Astrocyte (in vitro differentiated cells and primary cell): ENCODE data around the gene ERMARD. TPM values are rescaled to one million over a fixed set of nuclear protein-coding genes. Genes with fewer than 3 reads are reported as not detected.

Experiments used
- DNase-seq: peaks from one replicate; pipeline ENCODE4 v3.0.0-alpha.2; 2010; ENCODE audit warnings: low read depth
- FAIRE-seq: peaks from 2 replicates; lab custom pipeline; 2011; peaks lifted over from hg19 to GRCh38; lab: Jason Lieb, UNC
- H2AFZ ChIP-seq: 2 replicates; pipeline ENCODE4 v1.6.0; 2012; ENCODE audit warnings: low read depth, low read length, inconsistent platforms
- H3K27ac ChIP-seq: 2 replicates; pipeline ENCODE4 v1.5.1; 2011; ENCODE audit warnings: low read depth, low read length, inconsistent platforms
- H3K27me3 ChIP-seq: 2 replicates; pipeline ENCODE4 v1.6.0; 2011; ENCODE audit warnings: low read length, inconsistent platforms; ENCODE audit not compliant: insufficient read depth
- H3K36me3 ChIP-seq: 2 replicates; pipeline ENCODE4 v1.5.1; 2011; ENCODE audit warnings: low read length, inconsistent platforms; ENCODE audit not compliant: insufficient read depth
- H3K4me1 ChIP-seq: 2 replicates; pipeline ENCODE4 v1.5.1; 2011; ENCODE audit warnings: low read length, inconsistent platforms; ENCODE audit not compliant: insufficient read depth
- H3K4me2 ChIP-seq: 2 replicates; pipeline ENCODE4 v1.6.0; 2012; ENCODE audit warnings: low read length, inconsistent platforms
- H3K4me3 ChIP-seq: 2 replicates; pipeline ENCODE4 v1.5.1; 2011; ENCODE audit warnings: low read depth, mild to moderate bottlenecking, low read length, inconsistent platforms; ENCODE audit not compliant: insufficient read depth
- H3K79me2 ChIP-seq: 2 replicates; pipeline ENCODE4 v1.6.0; 2012; ENCODE audit warnings: mild to moderate bottlenecking, low read length, inconsistent platforms; ENCODE audit not compliant: insufficient read depth
- H3K9ac ChIP-seq: 2 replicates; pipeline ENCODE4 v1.6.0; 2012; ENCODE audit warnings: mild to moderate bottlenecking, low read length, inconsistent platforms
- H3K9me3 ChIP-seq: 2 replicates; pipeline ENCODE4 v1.5.1; 2012; ENCODE audit warnings: low read depth, mild to moderate bottlenecking, low read length, inconsistent platforms; ENCODE audit not compliant: insufficient read depth
- H4K20me1 ChIP-seq: 2 replicates; pipeline ENCODE4 v1.6.0; 2012; ENCODE audit warnings: low read length, inconsistent platforms; ENCODE audit not compliant: insufficient read depth
- H3K27ac Mint-ChIP-seq: one replicate; pipeline ENCODE4 v1.8.0; 2021; ENCODE audit warnings: mild to moderate bottlenecking, mixed read lengths; ENCODE audit not compliant: unreplicated experiment
- H3K27me3 Mint-ChIP-seq: one replicate; pipeline ENCODE4 v1.8.0; 2021; ENCODE audit warnings: low read depth, mixed read lengths; ENCODE audit not compliant: unreplicated experiment
- H3K36me3 Mint-ChIP-seq: one replicate; pipeline ENCODE4 v1.8.0; 2021; ENCODE audit warnings: low read depth, mixed read lengths; ENCODE audit not compliant: unreplicated experiment
- H3K4me1 Mint-ChIP-seq: one replicate; pipeline ENCODE4 v1.8.0; 2021; ENCODE audit warnings: low read depth, mixed read lengths; ENCODE audit not compliant: unreplicated experiment
- H3K4me3 Mint-ChIP-seq: one replicate; pipeline ENCODE4 v1.8.0; 2021; ENCODE audit warnings: mild to moderate bottlenecking, moderate library complexity, mixed read lengths; ENCODE audit not compliant: unreplicated experiment
- H3K9me3 Mint-ChIP-seq: one replicate; pipeline ENCODE4 v1.8.0; 2021; ENCODE audit warnings: mild to moderate bottlenecking, mixed read lengths; ENCODE audit not compliant: unreplicated experiment
- EZH2 ChIP-seq: IDR thresholded peaks from 2 replicates; pipeline ENCODE4 v1.6.1; 2012; ENCODE audit warnings: mild to moderate bottlenecking, low read length, inconsistent platforms; ENCODE audit not compliant: insufficient read depth
- total RNA-seq: library from RNA; stranded (reverse); gene quantifications from 2 replicates; pipeline ENCODE4 v1.2.1, GENCODE V29; 2021
- TF ChIP-seq, protein P1 (sequence below): IDR thresholded peaks from 2 replicates; pipeline ENCODE4 v1.5.1; 2011; ENCODE audit warnings: low read depth, mild to moderate bottlenecking, inconsistent platforms, low read length, moderate library complexity; ENCODE audit not compliant: insufficient read depth

The ERMARD gene
- total RNA-seq, 1 donor from 2014 or later = 13.1 TPM

DNA sequence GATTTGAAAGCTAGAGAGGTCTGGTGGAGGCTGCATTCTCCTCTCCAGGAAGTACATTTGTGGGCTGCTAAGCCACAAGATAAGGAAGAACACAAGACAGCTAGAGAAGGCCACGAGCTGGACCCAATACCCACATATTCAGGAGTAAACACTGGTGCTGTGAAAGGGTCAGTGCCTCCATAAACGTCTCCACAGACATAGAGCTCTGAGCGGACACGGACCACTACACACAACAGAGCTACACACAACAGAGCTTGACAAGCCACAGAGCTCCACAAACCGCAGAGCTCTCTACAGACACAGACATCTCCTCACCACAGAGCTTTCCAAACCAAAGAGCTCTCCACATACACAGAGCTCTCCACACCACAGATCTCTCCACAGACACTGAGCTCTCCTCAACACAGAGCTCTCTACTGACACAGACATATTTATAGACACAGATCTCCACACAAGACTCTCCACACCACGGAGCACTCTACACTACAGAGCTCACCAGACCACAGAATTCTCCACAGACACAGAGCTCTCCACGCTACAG lies 51.9 kb downstream of the ERMARD start:
- no peak overlapping the region for H3K27ac Mint-ChIP-seq
- peaks cover 2% of the 10 kb centered on the region for H3K36me3 Mint-ChIP-seq
- no peak overlapping the region for H3K4me2 ChIP-seq
- H3K4me1 ChIP-seq = no peaks in the 10 kb centered on the region
- H3K9ac ChIP-seq = no peak overlapping the region
- no peak overlapping the region for H3K4me3 Mint-ChIP-seq
- H3K27ac ChIP-seq = no peak overlapping the region
- DNase-seq = no peak
- H3K4me3 ChIP-seq = no peak overlapping the region
- no peak for TF ChIP-seq EZH2
- TF ChIP-seq, protein P1, sequence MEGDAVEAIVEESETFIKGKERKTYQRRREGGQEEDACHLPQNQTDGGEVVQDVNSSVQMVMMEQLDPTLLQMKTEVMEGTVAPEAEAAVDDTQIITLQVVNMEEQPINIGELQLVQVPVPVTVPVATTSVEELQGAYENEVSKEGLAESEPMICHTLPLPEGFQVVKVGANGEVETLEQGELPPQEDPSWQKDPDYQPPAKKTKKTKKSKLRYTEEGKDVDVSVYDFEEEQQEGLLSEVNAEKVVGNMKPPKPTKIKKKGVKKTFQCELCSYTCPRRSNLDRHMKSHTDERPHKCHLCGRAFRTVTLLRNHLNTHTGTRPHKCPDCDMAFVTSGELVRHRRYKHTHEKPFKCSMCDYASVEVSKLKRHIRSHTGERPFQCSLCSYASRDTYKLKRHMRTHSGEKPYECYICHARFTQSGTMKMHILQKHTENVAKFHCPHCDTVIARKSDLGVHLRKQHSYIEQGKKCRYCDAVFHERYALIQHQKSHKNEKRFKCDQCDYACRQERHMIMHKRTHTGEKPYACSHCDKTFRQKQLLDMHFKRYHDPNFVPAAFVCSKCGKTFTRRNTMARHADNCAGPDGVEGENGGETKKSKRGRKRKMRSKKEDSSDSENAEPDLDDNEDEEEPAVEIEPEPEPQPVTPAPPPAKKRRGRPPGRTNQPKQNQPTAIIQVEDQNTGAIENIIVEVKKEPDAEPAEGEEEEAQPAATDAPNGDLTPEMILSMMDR = no peak
- H3K27me3 ChIP-seq = peaks cover 16% of the 10 kb centered on the region
- peaks cover 17% of the 10 kb centered on the region for H3K4me1 Mint-ChIP-seq
- peaks cover 43% of the 10 kb centered on the region for H3K27me3 Mint-ChIP-seq
- no peak for FAIRE-seq
- H2AFZ ChIP-seq = no peak overlapping the region
- no peaks in the 10 kb centered on the region for H3K79me2 ChIP-seq
- H4K20me1 ChIP-seq = no peaks in the 10 kb centered on the region
- H3K36me3 ChIP-seq = no peaks in the 10 kb centered on the region
- H3K9me3 ChIP-seq = no peaks in the 10 kb centered on the region
- peaks cover 26% of the 10 kb centered on the region for H3K9me3 Mint-ChIP-seq

DNA sequence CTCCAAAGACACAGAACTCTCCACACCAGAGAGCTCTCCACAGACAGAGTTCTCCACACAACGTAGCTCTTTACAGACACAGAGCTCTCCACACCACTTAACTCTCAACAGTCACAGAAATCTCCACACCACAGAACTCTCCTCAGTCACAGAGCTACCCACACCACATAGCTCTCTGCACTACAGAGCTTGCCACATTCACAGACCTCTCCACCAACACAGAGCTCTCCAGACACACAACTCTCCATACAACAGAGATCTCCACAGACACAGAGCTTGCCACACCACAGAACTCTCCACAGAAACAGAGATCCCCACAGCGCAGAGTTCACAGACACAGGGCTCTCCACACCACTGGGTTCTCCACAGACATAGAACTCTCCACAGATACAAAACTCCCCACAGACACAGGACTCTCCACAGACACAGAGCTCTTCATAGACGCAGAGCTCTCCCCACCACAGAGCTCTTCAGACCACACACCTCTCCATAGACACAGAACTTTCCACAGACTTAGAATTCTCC lies 52.5 kb downstream of the ERMARD start:
- Mint-ChIP-seq H3K4me3 (no peak overlapping the region), H3K27me3 (peaks cover 43% of the 10 kb centered on the region), H3K36me3 (peaks cover 2% of the 10 kb centered on the region), H3K4me1 (peaks cover 17% of the 10 kb centered on the region), H3K27ac (no peak overlapping the region), H3K9me3 (peaks cover 26% of the 10 kb centered on the region)
- no peak overlapping the region for H2AFZ ChIP-seq
- no peaks in the 10 kb centered on the region for H3K79me2 ChIP-seq
- no peaks in the 10 kb centered on the region for H3K9me3 ChIP-seq
- no peaks in the 10 kb centered on the region for H3K4me1 ChIP-seq
- no peak for DNase-seq
- H3K9ac ChIP-seq = no peak overlapping the region
- no peak for FAIRE-seq
- peaks cover 16% of the 10 kb centered on the region for H3K27me3 ChIP-seq
- no peaks in the 10 kb centered on the region for H3K36me3 ChIP-seq
- no peak overlapping the region for H3K4me3 ChIP-seq
- no peak overlapping the region for H3K4me2 ChIP-seq
- TF ChIP-seq EZH2 = no peak
- TF ChIP-seq, protein P1 = no peak
- no peaks in the 10 kb centered on the region for H4K20me1 ChIP-seq
- H3K27ac ChIP-seq = no peak overlapping the region

DNA sequence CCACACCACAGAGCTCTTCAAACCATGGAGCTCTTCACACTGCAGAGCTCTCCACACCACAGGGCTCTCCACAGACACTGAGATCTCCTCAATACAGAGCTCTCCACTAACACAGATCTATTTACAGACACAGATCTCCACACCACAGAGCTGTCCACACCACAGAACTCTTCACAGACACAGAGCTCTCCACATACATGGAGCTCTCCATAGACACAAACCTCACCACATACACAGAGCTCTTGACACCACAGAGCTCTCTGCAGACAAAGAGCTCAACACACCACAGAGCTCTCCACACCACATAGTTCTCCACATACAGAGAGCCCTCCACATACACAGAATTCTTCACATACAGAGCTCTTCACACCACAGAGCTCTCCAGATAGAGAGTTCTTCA lies 53.0 kb downstream of the ERMARD start:
- peaks cover 17% of the 10 kb centered on the region for H3K4me1 Mint-ChIP-seq
- H3K36me3 ChIP-seq = no peaks in the 10 kb centered on the region
- FAIRE-seq = no peak
- H3K27me3 Mint-ChIP-seq = peaks cover 43% of the 10 kb centered on the region
- no peaks in the 10 kb centered on the region for H3K79me2 ChIP-seq
- H3K36me3 Mint-ChIP-seq = peaks cover 2% of the 10 kb centered on the region
- H3K4me3 Mint-ChIP-seq = no peak overlapping the region
- H3K9ac ChIP-seq = no peak overlapping the region
- no peaks in the 10 kb centered on the region for H3K4me1 ChIP-seq
- H4K20me1 ChIP-seq = no peaks in the 10 kb centered on the region
- H3K4me2 ChIP-seq = no peak overlapping the region
- H3K27me3 ChIP-seq = peaks cover 16% of the 10 kb centered on the region
- no peak overlapping the region for H3K4me3 ChIP-seq
- H2AFZ ChIP-seq = no peak overlapping the region
- H3K27ac ChIP-seq = no peak overlapping the region
- no peak for TF ChIP-seq EZH2
- TF ChIP-seq, protein P1 = no peak
- peaks cover 26% of the 10 kb centered on the region for H3K9me3 Mint-ChIP-seq
- no peak overlapping the region for H3K27ac Mint-ChIP-seq
- no peak for DNase-seq
- no peaks in the 10 kb centered on the region for H3K9me3 ChIP-seq
